ENCODE data around the gene CHST15. TPM values are rescaled to one million over a fixed set of nuclear protein-coding genes. Genes with fewer than 3 reads are reported as not detected.

The CHST15 gene
- total RNA-seq, 6 donors from 2014 or later: 16.1 to 54.5 (median 27.3) TPM

GRCh38 chr10:124020981-124021815, 72.2 kb downstream of the CHST15 start:
- no peak for TF ChIP-seq POLR2AphosphoS5 (IDR thresholded peaks at IDR 0.05)
- no peak for TF ChIP-seq POLR2A (IDR thresholded peaks at IDR 0.05)
- TF ChIP-seq EP300 (IDR thresholded peaks at IDR 0.05): no peak
- Histone ChIP-seq H3K9me3 (no peaks in the 10 kb centered on the region), H3K27me3 (no peaks in the 10 kb centered on the region), H3K27ac (no peak overlapping the region), H3K4me3 (no peak overlapping the region), H3K4me1 (peaks cover 0 to 4% (median under 1%) of the 10 kb centered on the region in 4 donors), H3K36me3 (peaks cover 0 to 23% (median 17%) of the 10 kb centered on the region in 4 donors)
- WGBS, 2 donors: 78 to 87% methylated on average over 17 to 18 of the region's 18 CpGs
- ATAC-seq (ENCODE audit: low FRiP score in 2 of 2): no peak
- DNase-seq: no peak

DNA sequence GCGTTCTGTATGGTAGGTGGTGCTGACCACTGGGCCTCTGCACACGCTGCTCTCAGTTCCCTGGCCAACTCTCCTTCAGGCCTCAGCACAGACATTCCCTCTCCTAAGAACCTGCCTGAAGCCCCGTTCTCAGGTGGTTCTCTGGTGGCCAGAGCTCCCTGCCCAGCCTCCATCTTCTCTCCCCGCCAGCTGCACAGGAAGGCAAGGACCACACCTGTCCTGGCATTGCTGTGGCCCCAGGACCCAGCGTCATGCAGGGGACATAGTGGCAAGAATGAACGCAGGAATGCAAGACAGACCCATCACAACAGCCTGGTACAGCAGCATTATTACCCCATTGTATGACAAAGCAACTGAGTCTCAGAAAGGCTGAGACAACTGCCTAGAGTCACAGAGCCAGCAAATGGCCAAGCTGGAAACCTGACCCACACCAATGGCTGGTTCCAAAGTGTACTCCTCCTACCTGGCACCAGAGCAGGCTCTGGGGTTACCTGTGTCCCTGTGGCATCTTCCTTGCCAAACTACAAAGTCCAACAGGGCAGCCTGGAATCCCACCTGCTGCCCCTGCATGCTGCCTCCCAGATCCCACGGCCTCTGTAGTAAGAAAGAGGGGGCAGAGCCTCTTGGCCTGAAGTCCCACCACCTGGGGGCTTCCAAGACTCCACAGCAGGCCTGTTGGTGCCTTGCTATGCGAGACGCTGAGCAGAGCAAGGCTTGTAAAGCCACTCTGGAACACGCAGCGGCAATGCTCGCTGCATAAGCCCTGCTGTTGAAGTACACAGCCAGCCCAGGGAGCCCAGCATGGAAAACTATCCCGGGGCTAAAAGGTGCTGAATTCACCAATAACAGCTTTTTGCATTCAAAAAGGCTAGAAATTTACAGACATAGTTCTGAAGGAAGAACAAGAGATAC, 73.3 kb downstream of the CHST15 start:
- WGBS, 2 donors: 87 to 89% methylated on average over 11 to 13 of the region's 13 CpGs
- ATAC-seq (ENCODE audit: low FRiP score in 2 of 2) (no peak), DNase-seq (no peak)

DNA sequence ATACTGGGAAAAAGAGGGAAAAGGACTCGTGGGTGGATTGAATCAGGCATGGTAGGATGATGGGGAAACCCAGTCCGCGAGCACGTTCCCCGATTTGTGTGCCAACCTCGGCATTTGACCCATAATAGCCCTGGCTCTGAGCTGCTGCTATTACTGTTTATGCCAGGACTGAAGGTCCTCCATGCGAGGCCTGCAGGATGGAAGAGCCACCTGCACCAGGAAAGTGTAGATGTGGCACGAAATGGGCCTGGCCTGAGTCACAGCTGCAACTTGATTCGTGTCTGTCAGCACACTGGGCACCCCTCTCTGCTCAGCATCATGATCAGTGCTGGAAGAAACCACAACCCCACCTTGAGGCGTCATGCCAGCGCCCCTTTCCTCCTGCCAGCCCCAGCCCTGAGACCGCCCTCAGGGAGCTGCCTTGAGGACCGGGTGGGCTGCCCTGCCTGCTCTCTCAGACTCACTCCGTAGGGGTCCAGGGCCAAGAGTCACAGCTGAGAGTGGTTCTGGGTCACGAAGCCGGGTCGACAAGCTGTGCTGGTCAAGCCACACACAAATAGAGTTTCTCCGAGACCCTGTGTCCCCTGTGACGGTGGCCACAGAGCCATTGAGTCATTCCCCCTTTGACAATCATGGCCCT, 74.4 kb downstream of the CHST15 start:
- Histone ChIP-seq H3K27me3 (no peaks in the 10 kb centered on the region), H3K4me3 (no peak overlapping the region), H3K9me3 (no peaks in the 10 kb centered on the region), H3K27ac (no peak overlapping the region), H3K36me3 (peaks cover 0 to 23% (median 17%) of the 10 kb centered on the region in 4 donors), H3K4me1 (peaks cover 0 to under 1% (median 0%) of the 10 kb centered on the region in 4 donors)
- ATAC-seq (ENCODE audit: low FRiP score in 2 of 2): no peak
- WGBS, 2 donors: 91 to 92% methylated on average over 17 to 19 of the region's 19 CpGs
- TF ChIP-seq, protein P1, sequence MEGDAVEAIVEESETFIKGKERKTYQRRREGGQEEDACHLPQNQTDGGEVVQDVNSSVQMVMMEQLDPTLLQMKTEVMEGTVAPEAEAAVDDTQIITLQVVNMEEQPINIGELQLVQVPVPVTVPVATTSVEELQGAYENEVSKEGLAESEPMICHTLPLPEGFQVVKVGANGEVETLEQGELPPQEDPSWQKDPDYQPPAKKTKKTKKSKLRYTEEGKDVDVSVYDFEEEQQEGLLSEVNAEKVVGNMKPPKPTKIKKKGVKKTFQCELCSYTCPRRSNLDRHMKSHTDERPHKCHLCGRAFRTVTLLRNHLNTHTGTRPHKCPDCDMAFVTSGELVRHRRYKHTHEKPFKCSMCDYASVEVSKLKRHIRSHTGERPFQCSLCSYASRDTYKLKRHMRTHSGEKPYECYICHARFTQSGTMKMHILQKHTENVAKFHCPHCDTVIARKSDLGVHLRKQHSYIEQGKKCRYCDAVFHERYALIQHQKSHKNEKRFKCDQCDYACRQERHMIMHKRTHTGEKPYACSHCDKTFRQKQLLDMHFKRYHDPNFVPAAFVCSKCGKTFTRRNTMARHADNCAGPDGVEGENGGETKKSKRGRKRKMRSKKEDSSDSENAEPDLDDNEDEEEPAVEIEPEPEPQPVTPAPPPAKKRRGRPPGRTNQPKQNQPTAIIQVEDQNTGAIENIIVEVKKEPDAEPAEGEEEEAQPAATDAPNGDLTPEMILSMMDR (IDR thresholded peaks at IDR 0.05): no peak
- no peak for DNase-seq

More for the DNA sequence above, 73.3 kb downstream of the CHST15 start:
- H3K27me3 ChIP-seq: no peaks in the 10 kb centered on the region
- H3K36me3 ChIP-seq: peaks cover 0 to 23% (median 17%) of the 10 kb centered on the region in 4 donors
- TF ChIP-seq POLR2AphosphoS5 (IDR thresholded peaks at IDR 0.05) (no peak), POLR2A (IDR thresholded peaks at IDR 0.05) (no peak)
- TF ChIP-seq, protein P1 (IDR thresholded peaks at IDR 0.05): no peak
- H3K4me1 ChIP-seq: no peaks in the 10 kb centered on the region
- no peak overlapping the region for H3K4me3 ChIP-seq
- H3K27ac ChIP-seq: no peak overlapping the region
- no peaks in the 10 kb centered on the region for H3K9me3 ChIP-seq

DNA sequence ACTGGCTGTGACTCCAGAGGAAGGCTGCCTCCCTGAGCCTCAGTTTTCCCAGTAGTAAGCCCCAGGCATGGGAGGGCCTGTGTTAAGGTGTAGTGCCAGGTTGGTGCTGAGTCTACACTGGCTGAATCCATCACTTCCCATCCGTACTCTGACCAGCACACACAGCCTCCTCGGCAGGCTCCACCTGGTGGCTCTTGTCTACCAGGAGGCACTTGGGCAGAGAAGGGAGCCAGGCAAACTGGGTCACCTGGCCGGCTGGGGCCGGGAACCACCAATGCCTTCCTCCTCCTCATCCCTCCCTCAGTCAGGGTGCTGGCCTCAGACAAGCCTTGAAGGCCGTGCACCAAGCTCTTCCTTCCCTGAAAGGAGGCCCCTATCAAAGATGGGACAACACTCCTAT, 75.7 kb downstream of the CHST15 start:
- DNase-seq (no peak), ATAC-seq (ENCODE audit: low FRiP score in 2 of 2) (no peak)
- H3K4me3 ChIP-seq: no peak overlapping the region
- no peaks in the 10 kb centered on the region for H3K9me3 ChIP-seq
- H3K27ac ChIP-seq: no peak overlapping the region
- TF ChIP-seq POLR2A (IDR thresholded peaks at IDR 0.05) (no peak), EP300 (IDR thresholded peaks at IDR 0.05) (no peak), POLR2AphosphoS5 (IDR thresholded peaks at IDR 0.05) (no peak)
- TF ChIP-seq, protein P1 (IDR thresholded peaks at IDR 0.05): no peak
- H3K27me3 ChIP-seq: no peaks in the 10 kb centered on the region
- 88 to 91% methylated on average over 3 to 5 of the region's 5 CpGs for WGBS, 2 donors
- H3K4me1 ChIP-seq: peaks cover 0 to 5% (median 0%) of the 10 kb centered on the region in 4 donors
- H3K36me3 ChIP-seq: peaks cover 0 to 27% (median 17%) of the 10 kb centered on the region in 4 donors
